Astrocyte (in vitro differentiated cells and primary cell): ENCODE data around the gene PTPRN2.

Source experiments
- EZH2 ChIP-seq: IDR thresholded peaks from 2 replicates; pipeline ENCODE4 v1.6.1; 2012; ENCODE audit warnings: mild to moderate bottlenecking, low read length, inconsistent platforms; ENCODE audit not compliant: insufficient read depth
- TF ChIP-seq, protein P1 (sequence below): IDR thresholded peaks from 2 replicates; pipeline ENCODE4 v1.5.1; 2011; ENCODE audit warnings: low read depth, mild to moderate bottlenecking, inconsistent platforms, low read length, moderate library complexity; ENCODE audit not compliant: insufficient read depth

DNA sequence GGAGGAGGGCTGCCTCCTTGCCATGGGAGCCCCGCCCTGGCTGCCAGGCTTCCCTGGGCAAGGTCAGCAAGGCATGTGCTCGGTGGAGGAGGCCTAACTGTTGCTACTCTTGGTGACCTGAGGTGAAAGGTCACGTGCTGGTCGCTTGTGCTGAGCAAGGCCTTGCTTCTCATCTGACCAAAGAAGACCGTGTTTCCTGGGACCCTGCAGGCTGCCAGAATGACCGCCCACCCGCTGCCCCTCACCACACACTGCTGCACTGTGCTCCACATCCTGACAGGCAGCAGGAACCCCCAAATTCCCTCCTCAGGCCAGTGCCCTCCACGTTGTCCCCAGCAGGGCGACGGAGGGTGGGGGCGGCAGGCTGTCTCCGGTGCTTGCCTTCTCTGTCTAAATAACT lies 808.4 kb downstream of the PTPRN2 start:
- TF ChIP-seq, protein P1, sequence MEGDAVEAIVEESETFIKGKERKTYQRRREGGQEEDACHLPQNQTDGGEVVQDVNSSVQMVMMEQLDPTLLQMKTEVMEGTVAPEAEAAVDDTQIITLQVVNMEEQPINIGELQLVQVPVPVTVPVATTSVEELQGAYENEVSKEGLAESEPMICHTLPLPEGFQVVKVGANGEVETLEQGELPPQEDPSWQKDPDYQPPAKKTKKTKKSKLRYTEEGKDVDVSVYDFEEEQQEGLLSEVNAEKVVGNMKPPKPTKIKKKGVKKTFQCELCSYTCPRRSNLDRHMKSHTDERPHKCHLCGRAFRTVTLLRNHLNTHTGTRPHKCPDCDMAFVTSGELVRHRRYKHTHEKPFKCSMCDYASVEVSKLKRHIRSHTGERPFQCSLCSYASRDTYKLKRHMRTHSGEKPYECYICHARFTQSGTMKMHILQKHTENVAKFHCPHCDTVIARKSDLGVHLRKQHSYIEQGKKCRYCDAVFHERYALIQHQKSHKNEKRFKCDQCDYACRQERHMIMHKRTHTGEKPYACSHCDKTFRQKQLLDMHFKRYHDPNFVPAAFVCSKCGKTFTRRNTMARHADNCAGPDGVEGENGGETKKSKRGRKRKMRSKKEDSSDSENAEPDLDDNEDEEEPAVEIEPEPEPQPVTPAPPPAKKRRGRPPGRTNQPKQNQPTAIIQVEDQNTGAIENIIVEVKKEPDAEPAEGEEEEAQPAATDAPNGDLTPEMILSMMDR: no peak
- no peak for TF ChIP-seq EZH2
